HG02943 (cell line): Measurements from ENCODE around the gene ANKRD44.

ENCODE experiments used
- ATAC-seq: cut with Tn5 transposase; IDR thresholded peaks from one replicate; pipeline ENCODE4 v1.9.1; 2021; ENCODE audit warnings: mild to moderate bottlenecking, low read depth, moderate library complexity; ENCODE audit not compliant: unreplicated experiment

ANKRD44 gene

GRCh38 chr2:197158591-197159550, 151.7 kb downstream of the ANKRD44 start:
- no peak for ATAC-seq

DNA sequence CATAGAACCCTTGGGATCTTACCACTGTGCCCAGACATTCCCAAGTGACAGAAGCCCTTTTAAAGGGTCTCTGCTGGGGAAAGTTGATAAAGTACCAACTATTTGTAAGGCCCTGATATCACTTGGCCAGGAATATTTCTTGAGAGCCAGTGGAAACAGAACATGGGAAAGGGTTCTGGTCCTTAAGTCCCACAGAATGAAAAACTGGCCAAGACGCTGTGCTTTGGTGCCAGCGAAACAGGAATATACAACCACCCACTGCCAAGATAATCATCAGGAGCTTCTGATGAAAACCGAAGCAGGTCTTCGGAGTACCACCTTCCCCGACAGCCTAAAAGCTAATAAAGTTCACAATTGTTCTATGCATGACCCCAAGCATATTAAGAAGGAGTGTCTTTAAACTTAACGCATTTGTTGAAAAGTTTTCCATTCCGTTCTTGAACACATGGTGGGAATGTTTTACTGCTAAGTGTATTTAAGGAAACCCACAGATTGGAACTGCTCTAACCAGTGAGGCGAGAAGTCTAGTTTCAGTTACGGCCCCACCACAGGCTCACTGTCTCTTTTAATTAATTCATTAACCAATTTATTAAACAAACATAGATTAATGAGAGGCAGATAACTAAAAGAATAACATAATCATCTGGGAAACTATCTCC, 152.6 kb downstream of the ANKRD44 start:
- ATAC-seq = no peak

GRCh38 chr2:197156771-197157170, 153.8 kb downstream of the ANKRD44 start:
- no peak for ATAC-seq

- peak; percentile 91 for ATAC-seq
Measured at GRCh38 chr2:197152451-197153228, 157.9 kb downstream of the ANKRD44 start.

GRCh38 chr2:197149546-197149945, 161.0 kb downstream of the ANKRD44 start:
- ATAC-seq = no peak

GRCh38 chr2:197148401-197148800, 162.2 kb downstream of the ANKRD44 start:
- ATAC-seq = no peak

DNA sequence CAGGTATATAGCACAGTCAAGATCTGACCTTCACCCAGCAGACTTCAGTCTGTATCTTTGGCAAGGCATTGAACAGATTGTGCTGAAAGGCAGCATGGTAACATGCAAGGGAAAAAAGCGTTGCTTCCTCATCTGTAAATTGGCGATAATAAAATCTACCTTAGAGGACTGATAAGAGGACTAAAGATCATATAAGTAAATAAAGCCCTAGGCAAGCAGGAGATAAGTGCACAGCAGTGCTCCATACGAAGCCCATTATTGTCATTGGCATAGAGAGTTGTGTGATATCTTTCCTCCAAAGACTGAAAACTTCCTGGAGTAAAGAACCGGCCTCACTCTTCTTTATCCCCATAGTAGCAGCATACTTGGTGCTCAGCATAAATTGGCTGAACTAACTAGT, 162.6 kb downstream of the ANKRD44 start:
- no peak for ATAC-seq

GRCh38 chr2:197146995-197147394, 163.6 kb downstream of the ANKRD44 start:
- ATAC-seq = no peak

GRCh38 chr2:197145471-197146056, 165.0 kb downstream of the ANKRD44 start:
- peak; percentile 99 for ATAC-seq

- no peak for ATAC-seq
Measured at GRCh38 chr2:197144183-197144582, 166.4 kb downstream of the ANKRD44 start.

DNA sequence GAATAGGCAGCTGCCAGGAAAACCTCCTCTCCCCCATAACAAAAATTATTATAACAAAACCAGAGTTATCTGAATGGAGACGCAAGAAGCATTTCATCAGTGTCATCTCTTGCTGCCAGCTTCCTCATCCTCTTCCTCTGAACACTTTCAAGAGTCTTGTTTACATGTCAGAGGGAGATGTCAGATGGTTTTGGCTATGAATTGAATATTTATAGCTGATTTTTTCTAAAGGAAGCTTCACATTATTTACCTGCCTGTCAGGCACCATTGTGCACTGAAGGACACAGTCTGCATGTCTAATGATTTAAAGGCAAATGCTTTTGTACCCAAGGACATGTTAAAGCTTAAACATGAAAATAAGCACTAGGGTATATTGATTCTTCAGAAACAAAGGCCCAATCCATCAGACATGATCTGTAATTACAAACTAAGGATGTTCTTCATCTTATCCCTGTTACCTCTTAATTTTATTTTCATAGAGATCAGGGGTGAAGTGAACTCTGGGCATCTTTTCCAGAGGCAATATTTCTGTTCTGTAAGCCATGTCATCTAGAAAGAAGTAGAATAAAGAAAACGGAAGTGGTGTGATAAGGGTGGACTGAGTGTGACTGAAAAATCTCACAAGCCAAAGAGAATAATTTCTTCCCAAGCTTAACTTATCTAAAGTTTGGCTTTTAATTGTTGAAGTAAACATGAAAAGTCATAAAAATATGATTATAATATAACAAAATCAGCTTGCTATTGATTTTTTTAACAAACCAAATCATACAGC, 168.7 kb downstream of the ANKRD44 start:
- ATAC-seq = no peak

DNA sequence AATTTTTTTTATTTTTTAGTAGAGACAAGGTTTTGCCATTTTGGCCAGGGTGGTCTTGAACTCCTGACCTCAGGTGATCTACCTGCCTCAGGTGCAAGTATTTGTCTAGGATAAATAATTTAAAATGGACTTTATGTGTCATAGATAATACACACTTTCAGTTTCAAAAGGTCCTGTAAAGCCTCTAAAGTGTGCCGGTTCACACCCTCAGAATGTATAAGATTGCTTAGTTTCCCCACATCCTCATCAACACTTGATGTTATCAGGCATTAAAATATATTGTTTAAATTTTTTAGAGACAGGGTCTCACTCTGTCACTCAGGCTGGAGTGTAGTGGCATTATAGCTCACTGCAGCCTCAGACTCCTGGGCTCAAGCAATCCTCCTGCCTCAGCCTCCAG, 170.5 kb downstream of the ANKRD44 start:
- no peak for ATAC-seq

DNA sequence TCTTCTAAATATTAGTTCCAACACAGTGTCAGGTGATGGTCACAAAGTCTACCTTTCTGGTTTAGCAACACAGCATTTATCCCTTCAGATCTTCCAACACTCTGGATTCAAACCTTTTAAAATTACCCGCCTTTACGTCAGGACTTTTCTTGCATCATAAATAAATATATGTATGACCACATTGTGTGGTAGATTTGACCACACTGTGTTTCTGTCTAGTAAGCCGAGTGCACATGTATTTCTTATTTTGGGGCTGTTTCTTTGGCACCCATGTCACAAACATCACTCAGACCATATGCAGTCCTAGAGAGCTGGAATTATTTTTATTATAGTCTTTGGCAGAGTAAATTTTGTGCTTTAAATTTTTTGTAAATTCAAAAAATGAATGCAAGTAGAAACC, 172.1 kb downstream of the ANKRD44 start:
- ATAC-seq = no peak

DNA sequence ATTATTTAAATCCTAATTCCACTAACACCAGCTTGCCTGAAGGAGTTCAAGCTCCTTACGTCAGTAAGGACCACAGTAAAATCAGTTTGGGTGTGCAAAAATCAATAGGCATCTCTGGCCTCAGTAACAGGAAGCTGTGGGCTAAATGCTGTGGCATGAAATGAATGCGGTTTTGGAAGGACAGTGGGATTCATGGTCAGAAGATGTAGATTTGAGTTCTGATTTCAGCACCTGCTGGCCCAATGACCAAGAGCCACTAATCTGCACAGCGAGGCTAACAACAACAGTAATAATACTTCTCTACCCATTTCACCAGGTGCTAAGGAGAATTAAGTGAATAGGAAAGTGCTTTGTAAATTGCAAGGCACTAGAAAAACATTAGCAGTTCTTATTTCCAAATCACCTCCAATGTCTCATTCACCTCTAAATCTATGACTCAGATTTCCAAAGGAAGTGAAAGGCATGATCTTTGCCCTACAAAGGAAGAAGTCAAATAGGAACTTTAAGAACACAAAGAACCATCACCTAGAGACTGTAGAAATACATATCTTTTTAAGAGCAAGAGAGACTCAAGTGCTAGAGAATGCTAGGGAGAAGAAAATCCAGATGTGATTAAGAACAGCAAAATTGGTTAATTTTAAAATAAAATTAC, 172.6 kb downstream of the ANKRD44 start:
- no peak for ATAC-seq

- ATAC-seq = no peak
Measured at GRCh38 chr2:197137231-197137630, 173.3 kb downstream of the ANKRD44 start.

DNA sequence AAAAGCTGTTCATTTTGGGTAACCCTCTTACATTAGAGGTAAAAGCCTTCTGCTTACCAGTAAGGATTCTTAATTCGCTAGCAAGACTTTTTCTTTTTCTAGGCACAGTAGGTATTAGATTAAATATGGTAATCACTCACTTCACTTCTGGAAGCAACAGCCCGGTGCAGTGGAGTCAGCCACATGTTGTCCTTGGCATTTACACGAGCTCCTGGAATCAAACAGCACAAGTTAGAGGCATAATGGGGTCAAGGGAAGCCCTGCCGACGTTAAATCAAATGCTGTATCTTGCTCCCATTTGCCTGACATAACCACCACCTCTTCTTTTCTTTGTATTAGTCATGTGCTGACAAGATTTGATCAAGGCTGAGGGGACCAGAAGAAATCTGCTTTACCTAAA, 174.1 kb downstream of the ANKRD44 start:
- ATAC-seq = no peak

DNA sequence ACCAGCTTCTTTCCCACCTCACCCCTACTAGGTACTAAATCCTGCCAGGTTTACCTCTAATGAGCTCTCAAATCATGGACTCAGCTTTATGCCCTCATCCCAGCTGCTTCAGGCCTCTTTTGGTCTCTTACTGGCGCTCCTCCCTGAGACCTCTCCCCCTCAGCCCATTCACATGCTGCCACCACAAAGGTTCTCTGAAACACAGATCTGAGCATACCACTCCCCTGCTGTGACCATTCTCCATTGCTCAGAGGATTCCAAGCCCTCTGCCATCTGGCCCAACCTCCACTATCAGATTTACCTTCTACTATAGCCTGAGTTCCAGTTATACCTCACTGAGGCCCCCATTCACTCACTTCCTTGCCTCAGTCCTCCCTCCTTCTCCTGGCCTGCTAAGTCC, 174.8 kb downstream of the ANKRD44 start:
- no peak for ATAC-seq

- no peak for ATAC-seq
Measured at GRCh38 chr2:197134206-197134605, 176.4 kb downstream of the ANKRD44 start.

- peak; percentile 74 for ATAC-seq
Measured at GRCh38 chr2:197131558-197131855, 179.1 kb downstream of the ANKRD44 start.

GRCh38 chr2:197130318-197130717, 180.3 kb downstream of the ANKRD44 start:
- ATAC-seq = peak; percentile 76
